Measurements from ENCODE around the gene ADPRHL1.

Gene ADPRHL1
- total RNA-seq, result 1.2 to 1.3 reads per million in 2 donors

DNA sequence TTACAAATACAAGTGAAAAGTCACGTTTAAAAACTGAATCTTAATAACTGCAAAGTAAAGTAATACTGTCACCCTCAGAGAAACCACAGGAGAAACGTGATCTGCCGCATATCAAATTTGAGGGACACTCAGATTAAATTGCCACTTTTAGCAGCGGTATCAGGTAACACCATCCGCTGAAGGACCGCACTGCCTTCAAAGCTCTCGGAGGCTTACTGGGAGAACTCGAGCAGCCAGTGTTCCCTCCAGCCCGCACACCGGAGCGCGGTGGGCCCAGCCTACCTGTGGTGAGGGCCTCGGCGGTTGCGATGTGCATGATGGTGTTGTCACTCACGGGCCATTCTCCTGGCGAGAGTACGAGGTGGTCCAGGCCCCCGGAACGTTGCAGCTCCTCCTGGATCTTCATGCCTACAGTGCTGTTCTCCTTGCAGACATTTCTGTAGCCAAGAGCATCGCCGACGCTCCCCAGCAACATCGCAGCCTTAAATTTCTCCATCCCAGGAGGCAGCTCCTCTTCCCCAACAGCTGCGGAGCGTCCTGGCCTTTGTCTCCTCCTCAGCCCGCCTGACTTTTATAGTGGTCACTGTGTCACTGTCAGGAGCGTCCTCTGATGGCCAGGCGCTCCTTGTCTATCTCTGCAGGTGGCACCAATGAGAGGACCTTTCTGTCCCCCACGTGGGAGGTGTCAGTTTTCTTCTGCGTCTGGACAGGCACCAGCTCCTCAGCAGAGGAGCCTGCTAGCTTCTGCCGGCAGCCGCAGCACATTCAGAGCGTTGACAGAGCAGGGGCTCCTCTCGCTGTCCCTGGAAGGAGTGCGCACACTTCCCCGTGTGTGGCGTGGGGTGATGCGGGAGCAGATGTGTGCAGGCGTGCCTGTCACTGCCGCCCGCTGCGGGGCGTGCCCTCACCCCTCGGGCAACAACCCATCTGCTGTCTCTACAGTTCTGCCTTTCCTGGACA, at the start of gene ADPRHL1:
ADPRHL1 (minus strand) TSS at position 547 of the 960 bp plus-strand sequence; CDS start at position 496, 51 bp downstream.
- DNase-seq, result no peak

DNA sequence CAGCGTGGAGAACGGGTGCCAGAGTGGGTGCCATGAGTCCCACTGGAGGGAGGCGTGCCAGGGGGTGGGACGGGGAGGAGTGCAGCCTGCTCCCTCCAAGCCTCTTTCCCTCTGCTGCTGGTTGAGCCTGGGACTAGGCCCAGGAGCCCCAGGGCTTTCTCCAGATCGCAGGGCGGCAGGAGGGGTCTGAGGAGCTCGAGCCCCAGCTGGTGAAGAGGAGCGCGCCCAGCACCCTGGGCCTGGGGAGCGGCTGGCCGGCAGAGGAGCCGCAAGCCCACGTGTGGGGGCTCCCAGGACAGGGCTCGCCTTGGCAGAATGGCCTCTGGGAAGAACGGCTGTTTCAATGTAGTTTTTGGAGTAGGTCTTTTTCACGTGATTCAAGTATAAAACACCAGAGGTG, 49.4 kb upstream of the ADPRHL1 start:
- DNase-seq, result no peak

DNA sequence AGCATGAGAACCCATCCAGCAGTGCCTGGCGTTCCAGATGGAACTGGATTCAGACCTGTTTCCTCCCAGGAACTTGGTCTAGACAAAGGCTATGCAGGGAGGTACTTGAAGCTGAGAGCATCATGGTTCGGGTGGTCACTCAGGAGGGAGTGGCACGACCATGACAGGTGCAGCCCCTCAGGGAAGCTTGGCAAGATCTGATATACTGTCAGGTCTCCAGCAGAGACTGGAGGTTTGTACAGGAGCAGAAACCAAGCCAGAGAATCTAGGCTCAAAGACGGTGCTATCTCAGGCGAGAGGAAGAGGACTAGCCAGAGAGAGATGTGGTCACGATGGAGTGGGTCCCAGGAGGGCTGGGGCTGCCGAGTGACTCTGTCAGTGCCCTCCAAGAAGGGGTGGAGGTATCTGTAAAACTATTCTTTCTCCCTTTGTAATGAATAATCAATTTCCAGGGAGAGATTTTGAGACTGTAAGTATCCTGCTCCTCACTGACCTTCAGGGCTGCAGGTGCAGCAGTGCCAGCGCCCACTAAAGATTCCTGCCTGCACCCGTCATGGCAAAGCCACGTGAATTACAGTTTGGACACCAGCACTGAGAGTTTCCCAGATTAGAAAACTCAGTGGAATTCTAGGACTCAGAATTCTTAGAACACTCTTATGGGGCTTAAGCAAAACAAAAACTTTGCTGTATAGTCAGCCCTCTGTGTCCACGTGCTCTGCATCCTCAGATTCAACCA, 47.4 kb upstream of the ADPRHL1 start:
- DNase-seq, result no peak

DNA sequence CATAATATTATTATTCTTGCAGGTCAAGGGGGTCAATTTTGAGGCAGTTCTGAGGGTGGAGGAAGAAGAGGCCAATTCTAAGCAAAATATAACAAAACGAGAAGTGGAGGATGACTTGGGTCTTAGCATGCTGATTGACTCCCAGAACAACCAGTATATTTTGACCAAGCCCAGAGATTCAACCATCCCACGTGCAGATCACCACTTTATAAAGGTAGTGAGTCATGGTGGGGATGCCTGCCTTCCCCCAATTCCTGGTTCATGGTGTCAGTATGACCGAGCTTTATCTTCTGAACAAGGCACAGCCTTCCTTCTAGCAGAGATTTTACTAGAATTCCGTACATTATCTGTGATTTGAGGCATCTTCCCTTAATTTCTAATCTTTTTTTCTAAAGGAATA, 46.6 kb upstream of the ADPRHL1 start:
- no peak for DNase-seq

DNA sequence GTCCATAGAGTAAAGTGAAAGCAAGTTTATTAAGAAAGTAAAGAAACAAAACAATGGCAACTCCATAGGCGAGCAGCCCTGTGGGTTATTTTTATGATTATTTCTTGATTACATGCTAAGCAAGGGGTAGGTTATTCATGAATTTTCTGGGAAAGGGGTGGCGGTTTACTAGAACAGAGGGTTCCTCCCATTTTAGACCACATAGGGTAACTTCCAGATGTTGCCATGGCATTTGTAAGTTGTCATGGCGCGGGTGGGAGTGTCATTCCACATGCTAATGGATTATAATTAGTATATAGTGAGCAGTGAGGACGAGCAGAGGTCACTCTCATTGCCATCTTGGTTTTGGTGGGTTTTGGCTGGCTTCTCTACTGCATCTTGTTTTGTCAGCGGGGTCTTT, 45.6 kb upstream of the ADPRHL1 start:
- DNase-seq, result no peak

DNA sequence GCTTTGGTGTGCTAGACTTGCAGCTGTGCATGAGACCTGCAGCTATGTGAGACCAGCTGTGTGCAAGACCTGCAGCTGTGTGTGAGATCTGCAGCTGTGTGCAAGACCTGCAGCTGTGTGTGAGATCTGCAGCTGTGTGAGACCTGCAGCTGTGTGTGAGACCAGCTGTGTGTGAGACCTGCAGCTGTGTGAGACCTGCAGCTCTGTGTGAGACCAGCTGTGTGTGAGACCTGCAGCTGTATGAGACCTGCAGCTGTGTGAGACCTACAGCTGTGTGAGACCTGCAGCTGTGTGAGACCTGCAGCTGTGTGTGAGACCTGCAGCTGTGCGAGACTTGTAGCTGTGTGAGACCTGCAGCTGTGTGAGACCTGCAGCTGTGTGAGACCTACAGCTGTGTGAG, 43.9 kb upstream of the ADPRHL1 start:
- no peak for DNase-seq

DNA sequence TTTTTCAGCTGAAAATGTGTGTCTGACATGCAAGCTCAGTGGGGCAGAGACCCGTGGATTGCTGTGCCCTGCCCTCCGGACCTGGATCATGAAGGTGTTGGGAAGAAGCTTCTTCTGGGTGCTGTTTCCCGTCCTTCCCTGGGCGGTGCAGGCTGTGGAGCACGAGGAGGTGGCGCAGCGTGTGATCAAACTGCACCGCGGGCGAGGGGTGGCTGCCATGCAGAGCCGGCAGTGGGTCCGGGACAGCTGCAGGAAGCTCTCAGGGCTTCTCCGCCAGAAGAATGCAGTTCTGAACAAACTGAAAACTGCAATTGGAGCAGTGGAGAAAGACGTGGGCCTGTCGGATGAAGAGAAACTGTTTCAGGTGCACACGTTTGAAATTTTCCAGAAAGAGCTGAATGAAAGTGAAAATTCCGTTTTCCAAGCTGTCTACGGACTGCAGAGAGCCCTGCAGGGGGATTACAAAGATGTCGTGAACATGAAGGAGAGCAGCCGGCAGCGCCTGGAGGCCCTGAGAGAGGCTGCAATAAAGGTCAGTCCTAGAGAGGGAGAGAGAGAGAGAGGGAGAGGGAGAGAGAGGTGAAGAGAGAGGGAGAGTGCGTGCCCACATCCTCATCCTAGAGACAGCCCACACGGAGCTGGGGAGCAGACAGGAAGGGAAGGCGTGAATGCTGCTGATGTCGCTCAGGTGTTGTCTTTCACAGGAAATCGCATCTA, 42.4 kb upstream of the ADPRHL1 start:
- no peak for DNase-seq

DNA sequence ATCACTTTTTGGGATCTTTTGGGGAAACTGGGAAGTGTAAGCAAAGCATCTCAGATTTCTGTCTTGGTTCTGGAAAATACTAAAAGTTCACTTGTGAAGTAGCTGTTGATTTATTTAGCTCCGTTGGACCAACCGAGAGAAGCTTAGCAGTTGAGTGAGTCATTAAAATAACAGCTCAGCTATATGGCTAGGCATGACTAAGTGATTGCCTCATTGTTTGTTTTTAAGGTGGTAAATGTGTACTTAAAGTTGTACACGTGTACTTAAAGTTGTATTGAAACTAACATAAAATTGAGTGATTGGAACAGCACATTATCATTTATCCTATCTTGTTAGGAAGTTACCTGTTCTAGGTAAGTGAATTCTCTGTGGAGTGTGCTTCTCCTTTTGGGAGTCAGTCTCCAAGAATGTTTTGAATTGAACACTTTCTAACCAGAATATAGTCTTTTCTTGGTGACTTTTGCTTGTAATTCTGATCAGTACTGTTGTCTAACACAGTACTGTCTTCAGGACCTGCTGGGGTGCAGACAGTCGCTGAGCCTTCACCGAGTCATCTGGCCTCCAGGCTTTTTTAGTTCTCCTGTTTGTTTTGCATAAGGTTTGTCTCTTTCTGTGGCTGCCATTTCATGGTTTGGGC, 40.1 kb upstream of the ADPRHL1 start:
- DNase-seq, result no peak

DNA sequence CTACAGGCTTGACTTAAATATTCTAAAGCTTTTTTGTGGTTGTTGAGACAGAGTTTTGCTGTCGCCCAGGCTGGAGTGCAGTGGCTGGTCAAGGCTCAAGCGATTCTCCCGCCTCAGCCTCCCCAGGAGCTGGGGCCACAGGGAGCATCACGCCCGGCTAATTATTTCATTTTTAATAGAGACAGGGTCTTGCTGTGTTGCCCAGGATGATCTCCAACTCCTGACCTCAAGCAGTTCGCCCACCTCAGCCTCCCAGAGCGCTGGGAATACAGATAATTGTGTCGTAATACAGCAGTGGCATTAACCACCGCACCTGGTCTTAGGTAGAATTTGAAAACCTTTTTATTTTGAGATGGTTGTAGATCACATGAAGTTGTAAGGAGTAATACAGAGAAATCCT, 38.7 kb upstream of the ADPRHL1 start:
- no peak for DNase-seq

DNA sequence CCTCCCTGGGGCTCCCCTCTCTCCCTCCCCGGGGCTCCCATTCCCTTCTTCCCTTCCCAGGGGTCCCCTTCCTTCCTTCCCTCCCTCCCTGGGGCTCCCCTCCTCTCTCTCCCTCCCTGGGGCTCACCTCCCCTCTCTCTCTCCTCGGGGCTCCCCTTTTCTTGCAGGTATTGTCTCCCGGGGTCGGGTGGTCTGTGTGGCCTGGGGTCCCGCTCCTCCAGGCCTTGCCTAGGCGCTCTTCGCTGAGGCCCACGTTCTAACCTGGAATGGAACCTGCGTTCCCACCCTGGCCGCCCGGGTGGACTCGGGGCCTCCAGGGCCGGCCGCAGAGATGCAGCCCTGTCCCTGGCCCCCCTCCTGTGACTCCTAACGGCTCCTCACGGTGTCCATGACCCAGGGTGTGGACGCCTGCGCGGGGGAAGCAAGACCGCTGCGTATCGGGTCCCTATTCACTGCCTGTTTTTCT, 38.2 kb upstream of the ADPRHL1 start:
- no peak for DNase-seq

DNA sequence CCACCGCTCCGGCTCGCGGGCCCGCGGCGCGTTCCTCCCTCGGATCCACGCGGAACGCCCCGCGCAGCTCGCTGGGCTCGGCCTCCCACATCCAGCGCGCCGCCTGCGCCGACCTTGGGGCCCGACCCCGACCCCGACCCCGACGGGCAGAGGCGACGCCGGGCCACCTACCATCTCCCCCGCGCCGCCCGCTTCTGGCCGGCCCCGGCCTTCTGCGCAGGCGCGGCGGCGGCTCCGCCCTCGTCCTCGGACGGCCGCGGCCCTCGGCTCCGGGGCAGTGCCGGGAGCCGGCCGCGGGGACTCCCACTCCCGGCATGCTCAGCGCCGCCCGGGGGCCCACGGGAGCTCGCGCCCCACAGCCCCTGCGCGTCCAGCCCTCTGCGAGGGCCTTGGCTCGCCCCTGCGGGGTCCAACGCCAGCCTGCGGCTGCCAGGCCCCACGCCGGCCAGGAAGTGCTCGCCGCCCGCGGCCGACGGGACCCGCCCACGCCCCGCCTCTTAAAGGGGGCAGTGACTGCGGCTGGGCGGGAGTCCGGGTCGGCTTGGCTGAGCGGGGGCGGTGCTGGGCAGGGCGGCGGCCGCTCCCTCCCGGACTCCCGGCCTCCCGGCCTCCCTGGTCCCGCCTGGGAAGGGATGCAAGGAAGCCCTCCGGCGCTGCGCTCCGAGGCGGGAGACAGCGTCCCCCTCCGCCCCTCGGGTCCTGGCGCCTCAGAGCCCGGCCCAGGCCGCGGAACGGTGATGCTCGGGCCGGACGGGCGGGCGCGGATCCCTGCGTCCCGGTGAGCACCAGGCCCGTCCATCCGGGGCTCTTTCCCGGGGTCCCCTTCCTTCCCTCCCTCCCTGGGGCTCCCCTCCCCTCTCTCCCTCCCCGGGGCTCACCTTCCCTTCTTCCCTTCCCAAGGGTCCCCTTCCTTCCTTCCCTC, 37.5 kb upstream of the ADPRHL1 start, which contains the start of gene DCUN1D2:
DCUN1D2 (minus strand) TSS at position 216 of the 922 bp plus-strand sequence; CDS start at position 174, 42 bp downstream.
- peak; percentile 69 for DNase-seq

DNA sequence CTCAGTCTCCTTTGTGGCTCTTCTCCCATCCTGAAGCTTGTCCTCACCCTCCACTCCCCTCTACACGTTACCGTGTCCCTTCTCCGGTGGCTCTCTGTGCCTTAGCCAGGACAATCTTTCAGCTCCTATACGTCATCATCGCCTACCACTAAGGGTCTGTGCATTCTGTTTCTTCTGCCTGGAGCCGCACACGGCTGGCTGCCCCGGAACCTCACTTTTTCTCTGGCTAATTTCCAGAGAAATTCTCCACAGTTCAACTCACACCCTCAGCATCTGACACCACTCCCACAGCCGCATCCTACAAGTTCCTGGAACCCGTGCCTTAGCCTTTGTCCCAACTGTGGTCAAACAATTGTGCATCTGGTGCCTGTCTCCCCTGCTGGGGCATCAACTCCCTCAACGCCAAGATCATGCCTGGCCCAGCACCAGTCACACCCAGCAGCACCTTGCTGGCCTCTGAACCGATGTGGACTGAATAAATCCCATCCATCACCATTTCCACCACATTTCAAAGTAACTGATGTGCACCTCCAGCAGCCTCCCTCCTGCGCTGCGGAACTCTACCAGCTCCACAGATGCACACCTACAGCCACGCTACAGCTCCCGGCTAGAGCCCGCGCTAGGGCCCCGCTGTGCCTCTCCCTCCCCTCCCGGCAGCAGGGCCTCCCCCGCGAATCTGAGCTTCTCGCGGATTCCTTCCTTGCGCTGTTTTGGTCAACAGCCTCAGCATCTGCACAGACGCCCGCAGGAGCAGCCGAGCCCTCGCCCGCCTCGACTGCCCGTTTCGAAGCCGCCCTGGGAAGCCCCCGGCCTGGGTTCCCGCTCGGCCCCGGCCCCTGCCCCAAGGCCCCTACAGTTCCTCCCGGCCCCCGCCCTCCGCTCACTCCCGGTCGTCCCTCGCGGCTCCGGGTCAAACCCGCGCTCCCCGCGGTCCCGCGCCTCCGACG, 36.5 kb upstream of the ADPRHL1 start:
- DNase-seq, result no peak

DNA sequence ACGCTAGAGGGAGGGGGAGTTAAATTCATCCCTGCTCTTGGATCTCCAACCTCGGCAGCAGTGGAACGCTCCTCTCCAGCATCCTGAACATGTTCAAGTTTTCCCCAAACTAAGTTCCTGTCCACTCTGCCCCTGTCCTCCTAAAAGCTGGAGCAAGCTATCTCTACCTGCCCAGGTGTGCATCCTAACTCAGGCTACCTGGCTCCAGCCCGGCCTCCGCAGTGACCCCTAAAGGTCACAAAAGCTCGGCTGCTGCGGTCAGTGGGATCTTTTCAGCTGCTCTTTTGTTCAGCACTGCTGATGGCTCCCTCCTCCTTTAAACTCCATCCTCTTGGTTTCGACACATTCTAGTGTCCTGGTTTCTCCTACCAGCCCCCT, 35.9 kb upstream of the ADPRHL1 start:
- no peak for DNase-seq

DNA sequence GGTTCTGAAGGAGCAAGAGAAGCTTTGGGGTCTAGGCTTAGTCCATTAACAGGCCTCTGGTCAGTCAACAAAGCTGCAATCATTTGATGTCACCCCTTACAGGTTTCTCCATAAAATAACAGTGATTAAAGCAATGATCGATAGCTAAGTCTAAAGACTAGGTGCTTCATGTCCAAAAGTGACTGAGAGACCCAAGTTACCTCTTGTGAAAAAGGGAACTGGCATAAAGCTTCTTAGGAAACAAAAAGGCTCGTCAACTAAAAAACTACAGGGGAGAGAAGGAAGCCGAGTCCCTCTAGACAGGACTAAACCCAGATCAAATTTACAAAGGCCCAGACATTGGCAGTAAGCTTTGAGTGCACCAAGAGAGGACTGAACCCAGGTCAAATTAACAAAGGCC, 35.0 kb upstream of the ADPRHL1 start:
- DNase-seq, result no peak

DNA sequence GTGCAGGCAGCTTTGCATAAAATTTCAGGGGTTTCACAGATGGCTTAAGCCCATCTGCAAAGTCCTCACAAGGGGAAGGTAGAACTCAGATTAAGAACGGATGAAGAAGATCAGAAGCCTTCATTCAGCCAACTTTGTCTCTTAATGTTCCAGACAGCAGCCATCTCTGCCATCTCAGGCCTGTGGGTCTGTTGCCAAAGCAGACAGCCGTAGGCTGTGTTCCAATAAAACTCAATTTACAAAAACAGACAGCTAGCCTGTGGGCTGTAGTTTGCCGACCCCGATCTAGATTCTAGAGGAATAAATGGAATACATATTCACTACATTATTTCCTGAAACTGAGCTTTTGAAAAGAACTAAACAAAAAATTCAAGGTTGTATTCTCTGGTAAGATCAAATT, 33.4 kb upstream of the ADPRHL1 start:
- no peak for DNase-seq

DNA sequence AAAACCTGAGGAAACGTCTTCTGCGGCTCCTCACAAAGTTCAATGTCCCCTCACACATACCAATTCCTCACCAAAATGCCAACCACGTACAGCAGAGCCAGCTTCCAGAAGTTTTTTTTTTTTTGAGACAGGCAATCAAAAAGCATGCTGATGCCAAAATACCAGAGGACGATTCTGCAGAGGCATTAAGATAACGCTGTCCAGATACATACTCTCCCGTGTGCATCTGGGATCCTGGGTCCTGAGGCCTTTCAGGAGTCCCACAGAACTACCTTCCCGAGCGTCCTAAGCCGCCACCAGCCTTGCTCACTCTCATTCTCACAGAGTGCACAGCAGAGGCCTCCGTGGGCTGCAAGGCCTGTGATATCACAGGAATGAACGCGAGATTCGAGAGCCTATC, 32.3 kb upstream of the ADPRHL1 start:
- no peak for DNase-seq

DNA sequence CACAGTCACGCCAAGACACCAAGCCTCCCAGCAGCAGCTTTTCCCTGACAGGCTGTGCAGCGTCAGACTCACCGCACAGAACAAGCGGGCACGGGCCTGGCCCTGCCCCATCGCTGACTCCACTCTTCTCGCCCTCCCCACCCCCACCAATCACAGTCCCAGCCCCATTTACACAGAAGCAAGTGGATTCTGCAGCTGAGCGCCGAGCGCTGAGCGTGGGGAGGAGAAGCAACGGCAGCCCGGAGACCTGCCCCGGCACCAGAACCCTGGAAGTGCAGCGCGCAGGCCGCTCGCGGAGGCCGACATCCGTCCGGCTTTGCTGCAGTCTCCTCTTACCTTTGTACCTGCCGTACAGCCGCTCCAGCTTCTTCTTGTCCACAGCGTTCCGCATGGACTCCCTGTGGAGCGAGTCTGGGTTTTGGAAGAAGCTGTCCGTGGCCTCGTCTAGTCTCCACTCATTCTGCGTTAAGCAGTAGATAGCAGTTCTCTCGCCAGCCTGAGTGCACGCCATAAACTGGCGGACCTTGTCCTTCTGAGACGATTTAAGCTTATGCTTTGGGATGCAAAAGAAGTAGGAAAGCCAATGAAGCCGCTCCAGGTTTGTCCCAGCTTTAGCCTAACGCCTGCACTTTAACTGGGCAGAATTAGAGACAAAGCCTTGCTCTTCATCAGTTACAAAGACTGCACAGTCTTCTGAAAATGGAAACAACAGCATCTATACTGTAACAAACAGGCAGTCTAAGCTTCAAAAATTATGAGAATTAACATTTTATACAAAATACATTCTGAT, 30.4 kb upstream of the ADPRHL1 start:
- no peak for DNase-seq

DNA sequence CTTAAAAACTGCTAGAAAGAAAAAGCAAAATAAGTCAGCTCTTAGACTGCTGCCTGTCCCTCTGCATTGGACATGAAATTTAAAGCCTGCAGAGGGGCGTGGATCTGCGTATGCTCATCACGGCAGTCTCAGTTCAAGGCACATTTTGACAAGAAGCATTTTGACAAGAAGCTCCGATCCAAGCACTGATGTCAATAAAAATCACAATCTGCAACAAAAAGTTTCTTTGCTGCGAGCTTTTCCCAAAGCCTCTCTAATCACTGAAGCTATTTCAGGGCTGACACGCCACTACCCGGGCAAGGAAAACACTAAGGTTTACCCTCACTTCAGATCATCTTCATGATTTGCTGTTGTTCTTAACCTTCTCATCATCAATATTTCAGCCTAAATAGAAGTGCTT, 29.8 kb upstream of the ADPRHL1 start:
- no peak for DNase-seq

DNA sequence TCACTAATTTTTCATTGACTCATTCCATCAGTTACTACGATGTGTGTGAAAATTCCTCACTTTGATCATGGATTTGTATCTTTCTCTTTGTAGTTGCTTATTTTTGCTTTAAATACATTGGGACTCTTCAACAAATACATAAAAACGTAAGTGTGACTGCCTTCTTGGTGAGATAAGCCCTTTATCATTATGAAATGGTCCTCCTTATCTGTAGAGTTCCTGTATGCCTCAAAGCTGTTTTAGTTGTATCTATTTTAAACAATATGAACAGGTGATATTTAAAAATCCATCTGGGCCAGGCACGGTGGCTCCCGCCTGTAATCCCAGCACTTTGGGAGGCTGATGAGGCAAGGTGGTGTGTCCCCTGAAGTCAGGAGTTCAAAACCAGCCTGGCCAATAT, 25.9 kb upstream of the ADPRHL1 start:
- no peak for DNase-seq
